Liver (tissue), 9 donors: ENCODE results near the gene GIMAP8. TPM values are rescaled to one million over a fixed set of nuclear protein-coding genes. Genes with fewer than 3 reads are reported as not detected.
A peak's percentile ranks its signal among the peaks of the same experiment; 100 is the strongest.

Experiments
- DNase-seq: peaks from one replicate; pipeline ENCODE4 v3.0.0-alpha.2; 2017; ENCODE audit warnings: low spot score
- H3K27ac ChIP-seq, 2 donors: one replicate each; pipeline ENCODE4 v1.7.0; 2013; ENCODE audit warnings: inconsistent platforms in 2 of 2, low read length in 2 of 2, control low read depth in 1 of 2, low read depth in 1 of 2, mild to moderate bottlenecking in 1 of 2
- H3K27me3 ChIP-seq, 4 donors: one replicate each; pipeline versions ENCODE4 v1.6.1 to v1.7.0; 2013; ENCODE audit warnings: low read length in 3 of 4, inconsistent platforms in 1 of 4, mild to moderate bottlenecking in 1 of 4, moderate library complexity in 1 of 4; ENCODE audit not compliant: control insufficient read depth in 4 of 4, insufficient read depth in 4 of 4
- H3K36me3 ChIP-seq, 4 donors: one replicate each; pipeline versions ENCODE4 v1.6.1 to v1.7.0; 2013; ENCODE audit warnings: low read length in 3 of 4, mild to moderate bottlenecking in 3 of 4, low read depth in 1 of 4, moderate library complexity in 1 of 4; ENCODE audit not compliant: control insufficient read depth in 4 of 4, insufficient read depth in 3 of 4
- H3K4me1 ChIP-seq, 4 donors: one replicate each; pipeline versions ENCODE4 v1.6.1 to v1.7.0; 2013; ENCODE audit warnings: low read length in 3 of 4, mild to moderate bottlenecking in 3 of 4, moderate library complexity in 1 of 4; ENCODE audit not compliant: control insufficient read depth in 4 of 4, insufficient read depth in 4 of 4
- H3K4me3 ChIP-seq, 3 donors: one replicate each; pipeline versions ENCODE4 v1.6.1 to v1.7.0; 2013; ENCODE audit warnings: low read length in 3 of 3, control low read depth in 1 of 3, low read depth in 1 of 3, mild to moderate bottlenecking in 1 of 3
- H3K9ac ChIP-seq, 2 donors: one replicate each; pipeline ENCODE4 v1.7.0; 2013; ENCODE audit warnings: low read length in 2 of 2, mild to moderate bottlenecking in 2 of 2, moderate library complexity in 2 of 2, control low read depth in 1 of 2, low read depth in 1 of 2
- H3K9me3 ChIP-seq, 4 donors: one replicate each; pipeline versions ENCODE4 v1.6.1 to v1.7.0; 2013; ENCODE audit warnings: low read length in 3 of 4; ENCODE audit not compliant: control insufficient read depth in 4 of 4
- ATF3 ChIP-seq: IDR thresholded peaks from 2 replicates; pipeline ENCODE4 v1.6.1; 2016; ENCODE audit warnings: antibody characterized with exemption
- CTCF ChIP-seq: fragments of 150-350 bp; IDR thresholded peaks from 2 replicates; pipeline ENCODE4 v1.5.1; 2017; ENCODE audit warnings: improper control_type of control experiment, low read depth, low read length; ENCODE audit not compliant: missing input control
- EGR1 ChIP-seq, 2 donors: IDR thresholded peaks; 2 replicates each; pipeline ENCODE4 v1.6.1; 2016 to 2018; ENCODE audit warnings: antibody characterized with exemption in 2 of 2, low read depth in 2 of 2
- FOXA1 ChIP-seq: IDR thresholded peaks from 2 replicates; pipeline ENCODE4 v1.6.1; 2016; ENCODE audit warnings: antibody characterized with exemption
- FOXA2 ChIP-seq: IDR thresholded peaks from 2 replicates; pipeline ENCODE4 v1.6.1; 2016; ENCODE audit warnings: antibody characterized with exemption
- GABPA ChIP-seq, 2 donors: IDR thresholded peaks in 1 of 2; conservative IDR thresholded peaks in 1 of 2; 2 replicates each; pipeline ENCODE4 v1.6.1; 2016; ENCODE audit warnings: antibody characterized with exemption in 2 of 2, mild to moderate bottlenecking in 1 of 2, moderate library complexity in 1 of 2
- HNF4A ChIP-seq, 2 donors: conservative IDR thresholded peaks; 2 replicates each; pipeline ENCODE4 v1.6.1; 2016; ENCODE audit warnings: antibody characterized with exemption in 2 of 2, mild to moderate bottlenecking in 2 of 2
- HNF4G ChIP-seq: IDR thresholded peaks from 2 replicates; pipeline ENCODE4 v1.6.1; 2016; ENCODE audit warnings: antibody characterized with exemption
- JUND ChIP-seq, 2 donors: IDR thresholded peaks; 2 replicates each; pipeline ENCODE4 v1.6.1; 2016; ENCODE audit warnings: antibody characterized with exemption in 2 of 2
- MAX ChIP-seq: IDR thresholded peaks from 2 replicates; pipeline ENCODE4 v1.6.1; 2016; ENCODE audit warnings: antibody characterized with exemption
- NR2F2 ChIP-seq: IDR thresholded peaks from 2 replicates; pipeline ENCODE4 v1.6.1; 2016; ENCODE audit warnings: antibody characterized with exemption
- RAD21 ChIP-seq, 2 donors: IDR thresholded peaks; 2 replicates each; pipeline ENCODE4 v1.6.1; 2016; ENCODE audit warnings: antibody characterized with exemption in 2 of 2, mild to moderate bottlenecking in 2 of 2
- RXRA ChIP-seq, 2 donors: IDR thresholded peaks; 2 replicates each; pipeline ENCODE4 v1.6.1; 2017 to 2018; ENCODE audit warnings: antibody characterized with exemption in 2 of 2, mild to moderate bottlenecking in 1 of 2
- SP1 ChIP-seq: IDR thresholded peaks from 2 replicates; pipeline ENCODE4 v1.6.1; 2018; ENCODE audit warnings: antibody characterized with exemption, mild to moderate bottlenecking
- TAF1 ChIP-seq: conservative IDR thresholded peaks from 2 replicates; pipeline ENCODE4 v1.6.1; 2016; ENCODE audit warnings: antibody characterized with exemption, mild to moderate bottlenecking
- YY1 ChIP-seq: IDR thresholded peaks from 2 replicates; pipeline ENCODE4 v1.6.1; 2016; ENCODE audit warnings: antibody characterized with exemption, mild to moderate bottlenecking
- ZBTB33 ChIP-seq: IDR thresholded peaks from 2 replicates; pipeline ENCODE4 v1.6.1; 2016; ENCODE audit warnings: antibody characterized with exemption
- WGBS: extraction: QIAGEN DNeasy Blood & Tissue Kit; methylation state at CpG from one replicate; pipeline ENCODE4 v1.1.7; 2013; 5-methylcytosine and 5-hydroxymethylcytosine counted together
- polyA plus RNA-seq, 2 donors: library from polyadenylated mRNA; stranded (reverse) in 1 of 2; unstranded in 1 of 2; fragments of 200-250 nt in 1 of 2; fragments of >200 nt in 1 of 2; fragmentation: Nextera tagmentation in 1 of 2; extraction: Ambion mirVana in 1 of 2; gene quantifications; one replicate each; pipeline versions ENCODE4 v1.2.1 to v1.2.3, GENCODE V29; 2013 to 2015
- total RNA-seq, 2 donors: library from RNA; depleted of rRNA; stranded (reverse); fragments of >200 nt; gene quantifications; one replicate each; pipeline ENCODE4 v1.2.3, GENCODE V29; 2014
- donor health status: healthy.
- donor health status: healthy.
- donor health status: healthy.
- donor health status: healthy.
- donor health status: healthy.

Gene GIMAP8
- total and polyA plus RNA-seq, 4 donors: 1.6 to 9.4 (median 7.6) TPM

GRCh38 chr7:150503155-150503554 is 52.7 kb downstream of the GIMAP8 start:
- 88% methylated on average over 4 of the region's 4 CpGs for WGBS
- H3K4me1 ChIP-seq: no peaks in the 10 kb centered on the region
- H3K9ac ChIP-seq: no peak overlapping the region
- H3K9me3 ChIP-seq: no peaks in the 10 kb centered on the region
- no peaks in the 10 kb centered on the region for H3K36me3 ChIP-seq
- no peak for DNase-seq
- TF ChIP-seq FOXA2 (no peak), HNF4A (conservative IDR thresholded peaks at IDR 0.05) (no peak), GABPA (IDR thresholded peaks at IDR 0.05 in 1 of 2, conservative IDR thresholded peaks at IDR 0.05 in 1 of 2) (no peak), EGR1 (IDR thresholded peaks at IDR 0.05; ENCODE audit: low read depth in 2 of 2) (no peak), RXRA (IDR thresholded peaks at IDR 0.05) (no peak), MAX (no peak), ATF3 (no peak), JUND (IDR thresholded peaks at IDR 0.05) (no peak)
- peak overlapping the region in 1 of 2 donors; percentile 18 for H3K27ac ChIP-seq
- no peak overlapping the region for H3K4me3 ChIP-seq
- H3K27me3 ChIP-seq: no peaks in the 10 kb centered on the region

- WGBS: 90% methylated on average over 3 of the region's 3 CpGs
- Histone ChIP-seq H3K36me3 (no peaks in the 10 kb centered on the region), H3K4me1 (no peaks in the 10 kb centered on the region), H3K27me3 (no peaks in the 10 kb centered on the region), H3K9ac (no peak overlapping the region), H3K27ac (no peak overlapping the region), H3K4me3 (no peak overlapping the region), H3K9me3 (no peaks in the 10 kb centered on the region)
- TF ChIP-seq RXRA (IDR thresholded peaks at IDR 0.05) (no peak), FOXA1 (no peak), EGR1 (IDR thresholded peaks at IDR 0.05; ENCODE audit: low read depth in 2 of 2) (no peak), SP1 (no peak)
- DNase-seq: no peak
These were observed 53.2 kb downstream of the GIMAP8 start for GRCh38 chr7:150503581-150503980.

- no peak overlapping the region for H3K27ac ChIP-seq
- WGBS: 93% methylated on average over 4 of the region's 4 CpGs
- no peaks in the 10 kb centered on the region for H3K9me3 ChIP-seq
- H3K4me1 ChIP-seq: no peaks in the 10 kb centered on the region
- DNase-seq: no peak
- H3K36me3 ChIP-seq: no peaks in the 10 kb centered on the region
- H3K4me3 ChIP-seq: no peak overlapping the region
- H3K27me3 ChIP-seq: no peaks in the 10 kb centered on the region
- TF ChIP-seq NR2F2: no peak
- TF ChIP-seq HNF4G: no peak
- TF ChIP-seq YY1: no peak
- H3K9ac ChIP-seq: no peak overlapping the region
These were observed 57.6 kb downstream of the GIMAP8 start for GRCh38 chr7:150507947-150508602.

- Histone ChIP-seq H3K27me3 (no peaks in the 10 kb centered on the region), H3K4me3 (no peak overlapping the region), H3K4me1 (no peaks in the 10 kb centered on the region), H3K36me3 (no peaks in the 10 kb centered on the region), H3K9me3 (no peaks in the 10 kb centered on the region), H3K27ac (no peak overlapping the region), H3K9ac (no peak overlapping the region)
- 70% methylated on average over 2 of the region's 2 CpGs for WGBS
- no peak for DNase-seq
- TF ChIP-seq ZBTB33 (no peak), TAF1 (no peak), JUND (IDR thresholded peaks at IDR 0.05) (no peak), FOXA1 (no peak), RAD21 (IDR thresholded peaks at IDR 0.05) (no peak), CTCF (no peak), GABPA (IDR thresholded peaks at IDR 0.05 in 1 of 2, conservative IDR thresholded peaks at IDR 0.05 in 1 of 2) (no peak)
These were observed 60.6 kb downstream of the GIMAP8 start for GRCh38 chr7:150511048-150511447.
